Activated B cell treated with CpG ODN at 0.5 μM for 24 hours (primary cell): ENCODE results near the gene COL8A2. TPM values are rescaled to one million over a fixed set of nuclear protein-coding genes. Genes with fewer than 3 reads are reported as not detected.
"Not testable (repeated sequence)": the region's sequence is repeated elsewhere in the genome, so short reads cannot be mapped to it uniquely, and the experiment has no call there.

ENCODE experiments used
- ATAC-seq: fragments of 200-7000 bp; cut with Tn5 transposase; one replicate; pipeline ENCODE4 v1.10.0; 2021; ENCODE audit warnings: low read depth, mild to moderate bottlenecking, moderate library complexity
- CTCF ChIA-PET: fragments of 350-600 bp; sonication (Branson Sonifier 250); formaldehyde crosslinking; loops from one replicate; lab custom pipeline; 2021; ENCODE audit warnings: antibody characterized with exemption; lab: Charles Lee
- POLR2A ChIA-PET: fragments of 350-600 bp; sonication (Branson Sonifier 250); formaldehyde crosslinking; loops from one replicate; lab custom pipeline; 2021; ENCODE audit warnings: antibody characterized with exemption; lab: Charles Lee
- DNase-seq: peaks from one replicate; pipeline ENCODE4 v3.0.0; 2022
- H3K27ac Mint-ChIP-seq: one replicate; pipeline ENCODE4 v1.8.0; 2020; ENCODE audit warnings: mixed read lengths
- H3K27me3 Mint-ChIP-seq: one replicate; pipeline ENCODE4 v1.8.0; 2021; ENCODE audit warnings: mixed read lengths
- H3K36me3 Mint-ChIP-seq: one replicate; pipeline ENCODE4 v1.8.0; 2021; ENCODE audit warnings: low read depth, mixed read lengths
- H3K4me1 Mint-ChIP-seq: one replicate; pipeline ENCODE4 v1.8.0; 2021; ENCODE audit warnings: mixed read lengths
- H3K4me3 Mint-ChIP-seq: one replicate; pipeline ENCODE4 v1.8.0; 2020; ENCODE audit warnings: mild to moderate bottlenecking, mixed read lengths
- H3K9me3 Mint-ChIP-seq: one replicate; pipeline ENCODE4 v1.8.0; 2020; ENCODE audit warnings: mixed read lengths
- CTCF ChIP-seq: fragments of 200-600 bp; IDR thresholded peaks from one replicate; pipeline ENCODE4 v1.8.0; 2022; ENCODE audit warnings: antibody characterized with exemption, mild to moderate bottlenecking
- intact Hi-C: fragments of 100-400 bp; cut with micrococcal nuclease; formaldehyde crosslinking; loops from one replicate; pipeline ENCODE4 v1.15.1; 2024
- total RNA-seq: library from RNA; stranded (reverse); gene quantifications from 2 replicates; pipeline ENCODE4 v1.2.3, GENCODE V29; 2022

The COL8A2 gene
- total RNA-seq, 1 donor from 2014 or later, result 0.24 TPM

- ATAC-seq (peak; percentile 86), DNase-seq (peak; percentile 50)
- no peaks in the 10 kb centered on the region for H3K9me3 Mint-ChIP-seq
- ChIA-PET CTCF (interaction anchor here (0.8 to 6.6 kb wide), 4 partner anchors 12 to 225 kb away, joined by 3 to 48 read pairs (median 8); partner anchors contain the start of gene TRAPPC3), POLR2A (interaction anchor here (0.9 to 4.7 kb wide), 4 partner anchors 11 to 225 kb away, joined by 4 to 95 read pairs (median 15); partner anchors contain the start of genes THRAP3 and TRAPPC3)
- no peak for TF ChIP-seq CTCF
- H3K4me3 Mint-ChIP-seq, result peak overlapping the region; percentile 65
- peak overlapping the region; percentile 92 for H3K27ac Mint-ChIP-seq
- peaks cover 69% of the 10 kb centered on the region for H3K4me1 Mint-ChIP-seq
- peaks cover 8% of the 10 kb centered on the region for H3K36me3 Mint-ChIP-seq
- intact Hi-C loops, result loop anchor here (1.0 kb wide), 2 partner anchors 13 to 62 kb away; partner anchors contain the start of genes THRAP3 and TRAPPC3
- no peaks in the 10 kb centered on the region for H3K27me3 Mint-ChIP-seq
These were observed 36.9 kb upstream of the COL8A2 start for GRCh38 chr1:36161641-36162531.

GRCh38 chr1:36160949-36161485 lies 36.0 kb upstream of the COL8A2 start:
- ChIA-PET CTCF (interaction anchor here (1.0 to 6.6 kb wide), 6 partner anchors 9 to 122 kb away, joined by 3 to 48 read pairs (median 3); partner anchors contain the start of genes THRAP3 and TRAPPC3), POLR2A (interaction anchor here (0.9 to 4.7 kb wide), 5 partner anchors 10 to 226 kb away, joined by 4 to 95 read pairs (median 8); partner anchors contain the start of genes THRAP3 and TRAPPC3)
- Mint-ChIP-seq H3K4me1 (peaks cover 69% of the 10 kb centered on the region), H3K36me3 (peaks cover 8% of the 10 kb centered on the region), H3K27ac (peak overlapping the region; percentile 92), H3K4me3 (peak overlapping the region; percentile 65), H3K9me3 (no peaks in the 10 kb centered on the region), H3K27me3 (no peaks in the 10 kb centered on the region)
- ATAC-seq, result no peak
- no peak for DNase-seq
- TF ChIP-seq CTCF, result no peak
- intact Hi-C loops, result no loop called here

- no peak for TF ChIP-seq CTCF
- no peaks in the 10 kb centered on the region for H3K9me3 Mint-ChIP-seq
- no peak for ATAC-seq
- H3K27ac Mint-ChIP-seq, result peak overlapping the region; percentile 55
- ChIA-PET CTCF (interaction anchor here (1.0 to 6.6 kb wide), 6 partner anchors 8 to 125 kb away, joined by 3 to 48 read pairs (median 3); partner anchors contain the start of genes THRAP3 and TRAPPC3), POLR2A (interaction anchor here (2.2 to 4.7 kb wide), 3 partner anchors 9 to 62 kb away, joined by 7 to 95 read pairs (median 22); partner anchors contain the start of genes THRAP3 and TRAPPC3)
- H3K36me3 Mint-ChIP-seq, result peaks cover 8% of the 10 kb centered on the region
- peak overlapping the region; percentile 48 for H3K4me3 Mint-ChIP-seq
- peaks cover 69% of the 10 kb centered on the region for H3K4me1 Mint-ChIP-seq
- intact Hi-C loops, result no loop called here
- DNase-seq, result no peak
- H3K27me3 Mint-ChIP-seq, result no peaks in the 10 kb centered on the region
These were observed 35.4 kb upstream of the COL8A2 start for GRCh38 chr1:36160388-36160948.

GRCh38 chr1:36159614-36160387 lies 34.8 kb upstream of the COL8A2 start:
- Mint-ChIP-seq H3K4me1 (peaks cover 75% of the 10 kb centered on the region), H3K9me3 (no peaks in the 10 kb centered on the region), H3K27me3 (no peaks in the 10 kb centered on the region), H3K36me3 (peaks cover 7% of the 10 kb centered on the region), H3K27ac (peak overlapping the region; percentile 55), H3K4me3 (no peak overlapping the region)
- POLR2A ChIA-PET, result interaction anchor here (1.5 to 4.7 kb wide), 3 partner anchors 9 to 64 kb away, joined by 5 to 95 read pairs (median 7); partner anchors contain the start of genes THRAP3 and TRAPPC3
- intact Hi-C loops, result no loop called here
- no peak for DNase-seq
- TF ChIP-seq CTCF, result no peak
- CTCF ChIA-PET, result interaction anchor here (1.1 to 6.6 kb wide), 5 partner anchors 8 to 126 kb away, joined by 3 to 48 read pairs (median 3); partner anchors contain the start of genes THRAP3 and TRAPPC3
- ATAC-seq, result no peak

- DNase-seq, H3K9me3 Mint-ChIP-seq, intact Hi-C loops, ATAC-seq, H3K27me3 Mint-ChIP-seq, H3K36me3 Mint-ChIP-seq: not testable (repeated sequence)
- ChIA-PET POLR2A (interaction anchor here (1.5 to 4.7 kb wide), 3 partner anchors 8 to 65 kb away, joined by 5 to 95 read pairs (median 7); partner anchors contain the start of genes THRAP3 and TRAPPC3), CTCF (interaction anchor here (6.6 kb wide), 1 partner anchor 9 kb away, joined by 48 read pairs; the partner anchor contains the start of gene TRAPPC3)
- peak overlapping the region; percentile 11 for H3K4me3 Mint-ChIP-seq
- peak overlapping the region; percentile 5 for H3K27ac Mint-ChIP-seq
- H3K4me1 Mint-ChIP-seq, result peaks cover 70% of the 10 kb centered on the region
These were observed 33.8 kb upstream of the COL8A2 start for GRCh38 chr1:36158827-36159252.
